GM12891 (cell line): ENCODE results near the gene CPVL.
A peak's percentile ranks its signal among the peaks of the same experiment; 100 is the strongest.

Source experiments
- DNase-seq: peaks from one replicate; pipeline ENCODE4 v3.0.0; 2011; ENCODE audit warnings: low spot score; ENCODE audit not compliant: insufficient read length
- FAIRE-seq: peaks from 2 replicates; lab custom pipeline; 2011; peaks lifted over from hg19 to GRCh38; lab: Jason Lieb, UNC
- PAX5 ChIP-seq: IDR thresholded peaks from 2 replicates; pipeline ENCODE4 v1.6.1; 2011; ENCODE audit warnings: low read length, moderate library complexity, mild to moderate bottlenecking; ENCODE audit not compliant: insufficient read depth, severe bottlenecking
- POLR2A ChIP-seq: IDR thresholded peaks from 2 replicates; pipeline ENCODE4 v1.6.1; 2011; ENCODE audit warnings: low read depth, low read length, control low read depth
- POLR2AphosphoS5 ChIP-seq: IDR thresholded peaks from 2 replicates; pipeline ENCODE4 v1.6.1; 2011; ENCODE audit warnings: low read depth, low read length, control low read depth
- POU2F2 ChIP-seq: IDR thresholded peaks from 2 replicates; pipeline ENCODE4 v1.6.1; 2011; ENCODE audit warnings: low read depth, mild to moderate bottlenecking, control low read depth, low read length, moderate library complexity
- SPI1 ChIP-seq: IDR thresholded peaks from 2 replicates; pipeline ENCODE4 v1.6.1; 2011; ENCODE audit warnings: low read depth, low read length, control low read depth
- TAF1 ChIP-seq: IDR thresholded peaks from 2 replicates; pipeline ENCODE4 v1.6.1; 2011; ENCODE audit warnings: low read depth, low read length, control low read depth

CPVL gene

GRCh38 chr7:29109899-29110298, 36.4 kb downstream of the CPVL start:
- DNase-seq (no peak), FAIRE-seq (no peak)
- TF ChIP-seq POU2F2 (no peak), TAF1 (no peak), PAX5 (no peak), POLR2AphosphoS5 (no peak), SPI1 (no peak), POLR2A (no peak)

GRCh38 chr7:29109358-29109757, 37.0 kb downstream of the CPVL start:
- DNase-seq = no peak
- no peak for TF ChIP-seq POU2F2
- TF ChIP-seq SPI1 = no peak
- no peak for TF ChIP-seq POLR2A
- FAIRE-seq = no peak

GRCh38 chr7:29107056-29107455, 39.3 kb downstream of the CPVL start:
- no peak for FAIRE-seq
- DNase-seq = no peak
- no peak for TF ChIP-seq TAF1
- no peak for TF ChIP-seq SPI1
- TF ChIP-seq POLR2A = no peak
- no peak for TF ChIP-seq PAX5
- TF ChIP-seq POU2F2 = no peak
- TF ChIP-seq POLR2AphosphoS5 = no peak

DNA sequence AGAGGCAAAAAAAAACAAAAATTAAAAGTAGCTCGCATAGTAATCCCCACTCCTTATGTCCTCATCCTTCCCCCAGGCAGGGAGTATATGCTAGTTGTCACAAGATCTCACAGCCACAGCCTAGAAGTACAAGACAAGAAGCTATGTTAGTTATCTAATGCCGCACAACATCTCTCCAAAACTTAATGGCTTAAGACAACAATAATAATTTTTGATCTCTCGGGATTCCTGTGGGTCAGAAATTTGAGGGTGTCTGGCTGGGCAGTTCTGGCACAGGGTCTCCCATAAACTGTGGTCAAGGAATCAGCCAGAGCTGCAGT, 39.7 kb downstream of the CPVL start:
- TF ChIP-seq TAF1 (no peak), POLR2A (no peak), POLR2AphosphoS5 (no peak), SPI1 (no peak)
- FAIRE-seq (no peak), DNase-seq (no peak)

DNA sequence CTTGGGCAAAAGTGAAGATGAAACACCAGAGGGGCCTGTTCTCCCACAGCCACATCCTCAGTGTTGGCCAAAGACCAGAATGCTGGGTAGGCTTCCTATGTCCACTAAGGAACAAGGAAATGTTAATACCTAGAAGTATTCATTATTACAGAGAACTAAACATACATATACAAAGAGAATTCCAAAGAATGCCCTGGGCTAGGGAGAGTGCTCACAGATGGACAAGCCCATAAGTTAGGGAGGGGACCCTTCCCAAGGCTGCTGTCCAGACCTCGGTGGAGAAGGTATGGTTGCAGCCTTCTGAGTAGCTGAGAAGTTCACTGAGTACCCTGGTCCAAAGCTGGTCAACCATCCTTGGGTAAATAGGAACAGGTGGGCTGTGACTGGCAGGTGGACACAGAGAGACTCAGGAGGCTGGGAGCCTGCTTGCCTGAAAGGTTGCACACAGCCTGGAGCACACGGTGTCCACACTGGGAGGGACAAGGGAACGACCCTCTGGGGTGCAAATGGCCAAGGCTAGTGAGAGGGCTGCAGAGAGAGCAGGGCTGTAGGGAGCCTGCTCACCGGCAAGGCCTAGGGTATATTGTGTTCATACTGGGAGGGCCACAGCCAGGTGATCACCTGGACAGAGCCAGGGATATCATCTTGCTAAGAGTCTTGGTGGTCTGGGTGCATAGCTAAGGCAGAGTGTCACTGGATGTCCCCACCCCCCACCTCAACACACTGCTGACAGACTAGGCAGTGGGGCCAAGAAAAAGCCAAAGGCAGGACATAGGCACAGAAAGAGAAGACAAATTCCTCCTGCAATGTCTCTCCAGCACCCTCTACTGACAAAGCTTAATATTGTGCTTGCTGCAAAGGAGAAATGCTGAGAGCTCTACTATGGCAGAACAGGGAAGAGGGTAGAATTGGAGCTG, 40.3 kb downstream of the CPVL start:
- peak; percentile 74 for FAIRE-seq
- no peak for DNase-seq
- TF ChIP-seq TAF1 = no peak
- no peak for TF ChIP-seq POU2F2
- no peak for TF ChIP-seq POLR2AphosphoS5
- no peak for TF ChIP-seq POLR2A
- no peak for TF ChIP-seq SPI1
- TF ChIP-seq PAX5 = no peak

- TF ChIP-seq POU2F2 (no peak), SPI1 (no peak), PAX5 (no peak), POLR2A (no peak)
- no peak for FAIRE-seq
- DNase-seq = no peak
These were observed 41.1 kb downstream of the CPVL start for GRCh38 chr7:29105191-29105590.

DNA sequence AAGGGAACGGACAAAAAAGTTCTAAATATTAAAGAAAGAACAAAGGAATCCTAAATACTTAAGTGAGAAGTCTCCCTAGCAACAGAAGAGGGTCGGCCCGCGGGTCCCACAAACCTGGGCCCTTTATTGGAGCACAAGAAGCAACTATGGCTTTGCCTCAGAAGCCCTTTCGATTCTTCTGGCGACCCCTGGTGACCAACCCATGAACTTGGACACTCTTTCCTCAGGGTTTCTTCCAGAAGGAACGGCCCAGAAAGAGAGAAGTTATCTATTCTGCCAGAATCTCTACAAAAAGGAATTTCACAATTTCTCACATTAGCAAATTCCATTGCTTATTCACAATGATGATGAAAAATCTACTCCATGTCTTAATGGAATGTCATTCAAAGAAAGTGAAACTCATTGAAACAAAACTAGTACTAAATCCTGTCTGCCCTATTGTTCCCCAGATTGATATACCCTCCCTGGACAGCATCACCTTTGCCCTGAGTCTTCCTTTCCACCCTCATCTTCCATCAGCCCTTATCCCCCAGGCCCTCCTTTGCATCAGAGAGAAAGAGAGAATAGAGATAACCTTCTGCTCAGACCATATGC, 43.7 kb downstream of the CPVL start:
- no peak for FAIRE-seq
- no peak for DNase-seq
- TF ChIP-seq SPI1 (no peak), POLR2A (no peak), PAX5 (no peak), POU2F2 (no peak), TAF1 (no peak), POLR2AphosphoS5 (no peak)

DNA sequence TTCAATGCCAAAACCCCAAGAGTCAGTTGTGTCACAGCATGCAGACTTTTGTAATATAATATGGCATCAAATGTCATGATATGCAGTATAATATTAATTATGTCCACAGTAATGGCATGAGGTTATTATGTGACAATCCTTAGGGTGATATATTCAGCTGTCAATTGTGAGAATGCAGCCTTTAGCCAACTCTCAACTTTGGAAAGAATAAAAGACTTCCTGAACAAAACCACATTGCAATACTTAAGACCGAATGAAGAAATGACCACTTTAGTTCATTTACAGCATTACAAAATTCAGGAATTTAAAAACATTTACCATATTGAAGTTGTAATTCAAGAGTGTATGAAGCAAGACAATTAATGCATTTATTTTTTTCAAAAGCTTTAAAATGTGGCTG, 45.4 kb downstream of the CPVL start:
- no peak for FAIRE-seq
- TF ChIP-seq POU2F2 (no peak), TAF1 (no peak), POLR2AphosphoS5 (no peak), SPI1 (no peak), PAX5 (no peak), POLR2A (no peak)

GRCh38 chr7:29099896-29100847, 46.2 kb downstream of the CPVL start:
- FAIRE-seq (no peak), DNase-seq (no peak)

More for the DNA sequence above, 45.4 kb downstream of the CPVL start:
- DNase-seq = no peak

GRCh38 chr7:29096446-29096730, 49.9 kb downstream of the CPVL start:
- FAIRE-seq = no peak
- no peak for DNase-seq
- TF ChIP-seq POLR2AphosphoS5 = no peak

More at GRCh38 chr7:29099896-29100847, 46.2 kb downstream of the CPVL start:
- TF ChIP-seq POU2F2 = no peak
